K562 (cell line): ENCODE measurements around the gene KRT38. TPM values are rescaled to one million over a fixed set of nuclear protein-coding genes. Genes with fewer than 3 reads are reported as not detected.

Experiments used
- ATAC-seq: fragments of 200-7000 bp; cut with Tn5 transposase; 3 replicates; pipeline ENCODE4 v1.9.1; 2020; ENCODE audit warnings: moderate library complexity
- BruUV-seq: library from RNA; stranded (reverse); fragments of 400-500 nt; replicated peaks from 2 replicates; lab custom pipeline; 2021; lab: Mats Ljungman, UMichigan
- CTCF ChIA-PET: fragments of 300-600 bp; formaldehyde crosslinking; extraction: SDS; loops from one replicate; lab custom pipeline; 2021; ENCODE audit warnings: low intra/inter-chr PET ratio; lab: Yijun Ruan, JAX
- POLR2A ChIA-PET: fragments of 300-600, 350-650 bp; sonication (Branson Sonifier 250); formaldehyde crosslinking; extraction: SDS; loops from one replicate; lab custom pipeline; 2021; ENCODE audit warnings: antibody characterized with exemption, inconsistent platforms; lab: Yijun Ruan, JAX
- DNase-seq, 4 experiments: peaks; one replicate each; pipeline versions ENCODE4 v3.0.0 to v3.0.0-alpha.2; 2011 to 2018; ENCODE audit warnings: low spot score in 3 of 4, mixed read lengths in 3 of 4; ENCODE audit errors: extremely low read depth in 1 of 4
- FAIRE-seq: peaks from 2 replicates; lab custom pipeline; 2011; peaks lifted over from hg19 to GRCh38; lab: Jason Lieb, UNC
- H2AFZ ChIP-seq: 2 replicates; pipeline ENCODE4 v1.6.0; 2011; ENCODE audit warnings: low read depth, low read length, control low read depth, inconsistent platforms
- H3K27ac ChIP-seq: fragments of 200-600 bp; 3 replicates; pipeline ENCODE4 v1.8.0; 2011; ENCODE audit warnings: low read depth, mild to moderate bottlenecking, control low read depth, inconsistent platforms, low read length, moderate library complexity, mixed read lengths; ENCODE audit errors: extremely low read depth
- H3K27me3 ChIP-seq, 2 experiments: fragments of 300-600 bp in 1 of 2; 2 replicates in 1 of 2; 3 replicates in 1 of 2; pipeline versions ENCODE4 v1.6.0 to v1.8.0; 2011; ENCODE audit warnings: inconsistent platforms in 2 of 2, low read length in 2 of 2, mild to moderate bottlenecking in 1 of 2, mixed read lengths in 1 of 2, moderate library complexity in 1 of 2; ENCODE audit not compliant: control insufficient read depth in 2 of 2, insufficient read depth in 2 of 2
- H3K36me3 ChIP-seq: fragments of 300-600 bp; 3 replicates; pipeline ENCODE4 v1.8.0; 2011; ENCODE audit warnings: mild to moderate bottlenecking, low read length, inconsistent platforms; ENCODE audit not compliant: control insufficient read depth, insufficient read depth
- H3K4me1 ChIP-seq, 2 experiments: fragments of 200-600 bp in 1 of 2; replicated peaks in 1 of 2; 2 replicates in 1 of 2; 3 replicates in 1 of 2; pipeline versions ENCODE4 v1.5.1 to v1.8.0; 2011; ENCODE audit warnings: inconsistent platforms in 2 of 2, low read length in 2 of 2, mild to moderate bottlenecking in 1 of 2, mixed read lengths in 1 of 2, moderate library complexity in 1 of 2; ENCODE audit not compliant: control insufficient read depth in 2 of 2, insufficient read depth in 2 of 2
- H3K4me2 ChIP-seq: 2 replicates; pipeline ENCODE4 v1.6.1; 2011; ENCODE audit warnings: low read length, control low read depth, inconsistent platforms, mixed read lengths; ENCODE audit not compliant: insufficient read depth
- H3K4me3 ChIP-seq: fragments of 200-600 bp; sonication (generic), shearing (Covaris generic); 2 replicates; pipeline ENCODE4 v1.5.1; 2016; ENCODE audit warnings: control low read depth, inconsistent platforms
- H3K79me2 ChIP-seq: fragments of 200-600 bp; 3 replicates; pipeline ENCODE4 v1.8.0; 2011; ENCODE audit warnings: low read length, inconsistent platforms; ENCODE audit not compliant: control insufficient read depth, insufficient read depth
- H3K9ac ChIP-seq, 2 experiments: 2 replicates each; pipeline versions ENCODE4 v1.6.0 to v1.6.1; 2011; ENCODE audit warnings: low read depth in 2 of 2, low read length in 2 of 2, control low read depth in 1 of 2, inconsistent platforms in 1 of 2, mild to moderate bottlenecking in 1 of 2, mixed read lengths in 1 of 2; ENCODE audit not compliant: insufficient read depth in 1 of 2
- H3K9me1 ChIP-seq: one replicate; pipeline ENCODE4 v1.6.0; 2011; ENCODE audit warnings: inconsistent platforms, mild to moderate bottlenecking, low read length, moderate library complexity; ENCODE audit not compliant: control insufficient read depth, insufficient read depth
- H3K9me3 ChIP-seq: replicated peaks from 2 replicates; pipeline ENCODE4 v1.5.1; 2011; ENCODE audit warnings: low read depth, low read length, inconsistent platforms; ENCODE audit not compliant: control insufficient read depth, insufficient read depth
- H4K20me1 ChIP-seq: replicated peaks from 2 replicates; pipeline ENCODE4 v1.6.1; 2011; ENCODE audit warnings: low read length, inconsistent platforms, mixed read lengths; ENCODE audit not compliant: control insufficient read depth, insufficient read depth
- BRF2 ChIP-seq: IDR thresholded peaks from 3 replicates; pipeline ENCODE4 v1.6.1; 2011; ENCODE audit warnings: borderline replicate concordance, mild to moderate bottlenecking; ENCODE audit not compliant: insufficient read length, insufficient read depth
- FIP1L1 ChIP-seq: fragments of 200-400 bp; formaldehyde crosslinking; IDR thresholded peaks from 2 replicates; pipeline ENCODE4 v1.6.1; 2018; ENCODE audit warnings: mild to moderate bottlenecking, low read depth, low read length; ENCODE audit not compliant: poor library complexity, severe bottlenecking
- HOMEZ ChIP-seq: fragments of 250-450 bp; sonication (Bioruptor Pico); IDR thresholded peaks from 2 replicates; pipeline ENCODE4 v1.4.0; 2020; ENCODE audit warnings: mild to moderate bottlenecking, moderate library complexity
- ID3 ChIP-seq, 2 experiments: fragments of 250-450 bp in 1 of 2; fragments of 450-650 bp in 1 of 2; sonication (Bioruptor Pico) in 1 of 2; IDR thresholded peaks; 2 replicates each; pipeline versions ENCODE4 v1.6.1 to v1.8.0; 2016 to 2021; ENCODE audit warnings: mild to moderate bottlenecking in 2 of 2, moderate library complexity in 2 of 2, missing compliant biosample characterization in 1 of 2, missing genetic modification characterization in 1 of 2
- JUNB ChIP-seq: fragments of 450-650 bp; formaldehyde crosslinking; conservative IDR thresholded peaks from 2 replicates; pipeline ENCODE4 v1.4.0; 2020; ENCODE audit warnings: mild to moderate bottlenecking
- MLLT1 ChIP-seq, 2 experiments: fragments of 450-650 bp; IDR thresholded peaks; 2 replicates each; pipeline ENCODE4 v1.6.1; 2016
- NR1H2 ChIP-seq: sonication (generic); formaldehyde crosslinking; IDR thresholded peaks from 2 replicates; pipeline ENCODE4 v1.4.0; 2020; ENCODE audit warnings: mild to moderate bottlenecking, missing genetic modification reagents
- PRDM10 ChIP-seq: fragments of 450-650 bp; IDR thresholded peaks from 2 replicates; pipeline ENCODE4 v1.6.1; 2018; ENCODE audit not compliant: partially characterized antibody
- SIN3A ChIP-seq, 2 experiments: fragments of 150-350 bp in 1 of 2; IDR thresholded peaks; 2 replicates each; pipeline ENCODE4 v1.6.1; 2011 to 2016; ENCODE audit warnings: borderline replicate concordance in 2 of 2, low read depth in 2 of 2, low read length in 2 of 2, mild to moderate bottlenecking in 2 of 2, moderate library complexity in 2 of 2; ENCODE audit not compliant: control insufficient read depth in 1 of 2
- SMAD4 ChIP-seq: fragments of 250-450 bp; sonication (Bioruptor Pico); conservative IDR thresholded peaks from 2 replicates; pipeline ENCODE4 v1.8.0; 2021; ENCODE audit warnings: inconsistent platforms, mild to moderate bottlenecking, moderate library complexity
- SREBF2 ChIP-seq: sonication (generic); formaldehyde crosslinking; IDR thresholded peaks from 2 replicates; pipeline ENCODE4 v1.4.0; 2020; ENCODE audit warnings: mild to moderate bottlenecking, missing genetic modification reagents
- STAT5A ChIP-seq: IDR thresholded peaks from 2 replicates; pipeline ENCODE4 v1.6.1; 2012; ENCODE audit warnings: low read length, inconsistent platforms, borderline replicate concordance
- ZNF707 ChIP-seq: fragments of 250-450 bp; sonication (Bioruptor Pico); conservative IDR thresholded peaks from 2 replicates; pipeline ENCODE4 v1.8.0; 2022; ENCODE audit warnings: inconsistent platforms, mild to moderate bottlenecking, moderate library complexity
- ZNF778 ChIP-seq: fragments of 450-650 bp; formaldehyde crosslinking; IDR thresholded peaks from 2 replicates; pipeline ENCODE4 v1.4.0; 2020; ENCODE audit warnings: mild to moderate bottlenecking, moderate library complexity
- in situ Hi-C: fragments of 300-500 bp; cut with MboI; formaldehyde crosslinking; loops from 4 replicates; pipeline ENCODE4 v1.15.0; 2018; ENCODE audit warnings: inconsistent platforms, mixed read lengths
- intact Hi-C: fragments of 100-400 bp; cut with micrococcal nuclease; formaldehyde crosslinking; loops from 2 replicates; pipeline ENCODE4 v1.14.2; 2022
- polyA plus RNA-seq, 8 experiments: library from polyadenylated mRNA; depleted of rRNA in 4 of 8; stranded (reverse) in 5 of 8; unstranded in 3 of 8; fragments of >200 nt; fragmentation: Nextera tagmentation in 2 of 8; fragmentation: Illumina TruSeq in 1 of 8; extraction: Ambion mirVana in 2 of 8; extraction: Trizol in 1 of 8; gene quantifications; 2 replicates each; pipeline versions ENCODE4 v1.2.1 to v1.2.3, GENCODE V29; 2011 to 2014; ENCODE audit warnings: inconsistent platforms in 1 of 8, missing spikeins in 1 of 8
- total RNA-seq, 7 experiments: library from RNA; depleted of rRNA in 6 of 7; stranded (reverse); fragments of >200 nt in 6 of 7; fragmentation: Illumina TruSeq in 2 of 7; extraction: Trizol in 2 of 7; gene quantifications; 2 replicates each; pipeline versions ENCODE4 v1.2.1 to v1.2.3, GENCODE V29; 2011 to 2021; ENCODE audit warnings: low replicate concordance in 1 of 7

Gene KRT38
- total and polyA plus RNA-seq, 9 of the 15 experiments (the other 6 are each of a cell fraction or from before 2014, with no cell fraction given), result not detected

GRCh38 chr17:41468346-41468745 lies 27.6 kb upstream of the KRT38 start:
- H2AFZ ChIP-seq, result no peak overlapping the region
- peaks cover 31 to 47% of the 10 kb centered on the region in 2 experiments for H3K27me3 ChIP-seq
- in situ Hi-C loops, result no loop called here
- DNase-seq (no peak), ATAC-seq (no peak), FAIRE-seq (no peak)
- POLR2A ChIA-PET, result no interaction called here
- no peaks in the 10 kb centered on the region for H3K9me1 ChIP-seq
- intact Hi-C loops, result no loop called here
- CTCF ChIA-PET, result no interaction called here
- BruUV-seq, result no TSS peak
- no peak overlapping the region for H3K4me2 ChIP-seq
- no peaks in the 10 kb centered on the region for H4K20me1 ChIP-seq
- no peaks in the 10 kb centered on the region for H3K36me3 ChIP-seq
- H3K4me3 ChIP-seq, result no peak overlapping the region
- no peak overlapping the region for H3K27ac ChIP-seq
- H3K4me1 ChIP-seq, result no peaks in the 10 kb centered on the region
- no peak overlapping the region for H3K9ac ChIP-seq
- no peaks in the 10 kb centered on the region for H3K9me3 ChIP-seq
- no peaks in the 10 kb centered on the region for H3K79me2 ChIP-seq
- TF ChIP-seq BRF2 (no peak), ZNF707 (CRISPR knock-in tag) (no peak), PRDM10 (no peak), FIP1L1 (no peak), MLLT1 (IDR thresholded peaks at IDR 0.05) (no peak), JUNB (CRISPR knock-in tag) (no peak), ZNF778 (CRISPR knock-in tag) (no peak), NR1H2 (CRISPR knock-in tag) (no peak), HOMEZ (CRISPR knock-in tag) (no peak), SREBF2 (CRISPR knock-in tag) (no peak), SMAD4 (CRISPR knock-in tag) (no peak), SIN3A (IDR thresholded peaks at IDR 0.05; ENCODE audit: borderline replicate concordance in 2 of 2, control insufficient read depth in 1 of 2, low read depth in 2 of 2, low read length in 2 of 2) (no peak), STAT5A (no peak), ID3 (CRISPR knock-in tag; IDR thresholded peaks at IDR 0.05) (no peak), ID3 (tag; IDR thresholded peaks at IDR 0.05) (no peak)
